GM19239 (cell line): ENCODE data around the gene TMCO2.
"Not testable (repeated sequence)": the region's sequence is repeated elsewhere in the genome, so short reads cannot be mapped to it uniquely, and the experiment has no call there.

Source experiments
- DNase-seq: peaks from one replicate; pipeline ENCODE4 v3.0.0; 2011; ENCODE audit warnings: low spot score; ENCODE audit not compliant: insufficient read length
- FAIRE-seq: peaks from 2 replicates; lab custom pipeline; 2011; peaks lifted over from hg19 to GRCh38; lab: Jason Lieb, UNC

Gene TMCO2

DNA sequence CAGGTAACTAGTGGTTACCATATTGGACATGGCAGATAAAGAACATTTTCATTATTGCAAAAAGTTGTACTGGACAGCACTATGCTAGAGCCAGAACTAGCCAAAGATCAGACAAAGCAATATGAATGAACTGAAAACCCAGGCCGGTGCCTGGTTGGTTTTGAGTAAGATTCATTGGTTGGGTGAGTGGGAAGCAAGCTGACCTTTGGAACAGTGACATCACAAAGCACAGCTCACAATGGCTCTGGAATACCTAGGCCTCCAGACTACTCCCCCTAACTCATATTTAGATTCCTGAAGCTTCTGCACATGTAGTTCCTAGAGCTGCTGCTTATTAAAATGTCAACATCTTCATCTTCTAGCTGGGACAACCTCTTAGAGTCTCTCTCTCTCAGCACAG lies at the start of gene TMCO2:
Gene TMCO2, plus strand, starts transcription at position 283 of the 400 bp plus-strand sequence. Its CDS starts 57 bp downstream, at position 340.
- DNase-seq (no peak), FAIRE-seq (no peak)

DNA sequence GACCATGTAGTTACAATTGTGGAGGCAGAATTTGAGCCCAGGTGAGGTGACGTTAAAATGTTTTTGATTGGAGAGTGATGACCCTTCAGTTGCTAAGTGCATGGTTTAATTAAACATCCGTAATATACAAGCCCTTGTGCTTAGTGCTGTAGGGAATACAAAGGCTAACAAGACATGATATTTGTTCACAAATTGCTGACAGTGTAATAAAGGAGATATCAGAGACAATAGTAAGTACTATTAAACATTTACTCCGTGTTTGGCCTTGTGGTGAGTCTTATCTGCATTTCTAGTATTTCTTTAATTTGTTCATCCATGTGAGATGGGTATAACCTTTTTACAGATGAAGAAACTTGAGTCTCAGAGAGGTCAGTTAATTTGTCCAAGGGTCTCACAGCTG lies 48.6 kb upstream of the TMCO2 start:
- DNase-seq (no peak), FAIRE-seq (no peak)

DNA sequence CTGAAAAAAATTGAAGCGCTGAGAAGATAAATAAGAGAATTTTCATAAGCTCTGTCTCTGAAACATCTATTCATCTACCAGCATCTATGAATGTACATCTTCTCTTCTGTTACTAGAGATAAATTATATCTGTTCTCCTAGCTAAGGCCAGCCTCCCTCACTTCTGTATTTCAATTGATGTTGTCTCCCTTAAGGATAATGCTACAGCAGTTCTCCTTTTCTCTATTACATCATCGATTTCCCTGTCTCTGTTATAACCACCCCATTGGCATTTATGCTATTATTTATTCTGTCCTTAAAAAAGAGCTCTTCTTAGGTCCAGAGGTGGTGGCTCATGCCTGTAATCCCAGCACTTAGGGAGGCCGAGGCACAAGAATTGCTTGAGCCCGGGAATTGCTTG lies 42.9 kb upstream of the TMCO2 start:
- DNase-seq, result no peak
- FAIRE-seq, result no peak

DNA sequence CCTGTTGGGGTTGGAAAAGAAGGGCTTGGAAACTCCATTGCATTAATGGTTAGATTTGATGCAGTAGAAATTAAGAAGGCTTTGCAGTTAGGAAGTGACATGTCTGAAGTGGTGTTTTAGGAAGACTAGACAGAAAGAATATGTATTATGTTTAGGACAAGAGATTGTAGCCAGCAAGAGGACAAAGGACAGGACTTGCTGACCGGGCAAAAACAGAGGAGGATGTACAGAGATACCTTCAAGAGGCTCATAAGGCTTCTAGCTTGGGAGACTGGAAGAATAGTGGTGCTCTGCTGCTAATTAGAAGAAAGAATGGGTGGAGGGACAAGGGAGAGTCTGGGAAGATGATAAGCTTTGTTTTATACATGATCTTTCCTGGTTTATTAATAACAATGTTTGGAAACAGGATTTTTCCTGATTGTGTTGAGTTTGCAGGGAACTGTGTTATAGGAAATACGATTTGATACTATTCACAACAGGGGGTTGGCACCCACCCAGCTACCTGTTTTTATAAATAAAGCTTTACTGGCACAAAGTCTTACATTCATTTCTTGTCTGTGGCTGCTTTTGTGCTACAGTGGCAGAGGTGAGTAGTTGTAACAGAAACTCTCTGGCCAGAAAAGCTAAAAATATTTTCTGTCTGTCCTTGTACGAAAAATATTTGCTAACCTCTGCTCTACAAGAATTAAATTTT lies 37.1 kb upstream of the TMCO2 start:
- DNase-seq, result no peak
- FAIRE-seq, result peak; percentile 8

DNA sequence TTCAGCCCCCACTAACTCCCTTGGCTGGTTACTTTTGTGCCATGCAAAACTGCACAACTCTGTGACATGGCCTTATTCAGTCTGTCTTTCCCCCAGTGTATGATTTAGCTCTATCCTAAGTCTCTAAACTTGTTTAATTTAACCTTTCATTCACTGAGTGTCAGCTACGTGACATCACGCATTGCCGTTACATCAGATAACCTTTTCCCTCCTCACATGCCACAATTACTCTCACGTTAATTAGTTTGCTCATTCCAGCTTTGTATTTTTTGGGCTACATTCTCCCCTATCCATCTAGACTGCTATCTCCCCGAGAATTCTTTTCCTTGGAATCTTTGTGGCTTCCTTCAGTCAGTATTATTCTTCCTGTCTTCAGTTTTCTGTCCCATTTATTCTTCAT lies 29.4 kb upstream of the TMCO2 start:
- DNase-seq (no peak), FAIRE-seq (peak; percentile 55)

DNA sequence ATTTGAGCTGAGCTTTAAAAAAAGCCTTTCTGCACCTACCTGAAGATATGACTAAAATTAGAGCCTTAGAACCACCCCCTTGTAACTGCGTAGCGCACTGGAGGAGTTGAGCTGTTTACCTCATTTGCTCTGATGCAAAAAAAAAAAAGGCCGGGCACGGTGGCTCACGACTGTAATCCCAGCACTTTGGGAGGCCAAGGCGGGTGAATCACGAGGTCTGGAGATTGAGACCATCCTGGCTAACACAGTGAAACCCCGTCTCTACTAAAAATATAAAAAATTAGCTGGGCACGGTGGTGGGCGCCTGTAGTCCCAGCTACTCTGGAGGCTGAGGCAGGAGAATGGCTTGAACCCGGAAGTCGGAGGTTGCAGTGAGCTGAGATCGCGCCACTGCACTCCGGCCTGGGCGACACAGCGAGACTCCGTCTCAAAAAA lies 26.2 kb upstream of the TMCO2 start:
- not testable (repeated sequence) for DNase-seq
- peak; percentile 58 for FAIRE-seq

DNA sequence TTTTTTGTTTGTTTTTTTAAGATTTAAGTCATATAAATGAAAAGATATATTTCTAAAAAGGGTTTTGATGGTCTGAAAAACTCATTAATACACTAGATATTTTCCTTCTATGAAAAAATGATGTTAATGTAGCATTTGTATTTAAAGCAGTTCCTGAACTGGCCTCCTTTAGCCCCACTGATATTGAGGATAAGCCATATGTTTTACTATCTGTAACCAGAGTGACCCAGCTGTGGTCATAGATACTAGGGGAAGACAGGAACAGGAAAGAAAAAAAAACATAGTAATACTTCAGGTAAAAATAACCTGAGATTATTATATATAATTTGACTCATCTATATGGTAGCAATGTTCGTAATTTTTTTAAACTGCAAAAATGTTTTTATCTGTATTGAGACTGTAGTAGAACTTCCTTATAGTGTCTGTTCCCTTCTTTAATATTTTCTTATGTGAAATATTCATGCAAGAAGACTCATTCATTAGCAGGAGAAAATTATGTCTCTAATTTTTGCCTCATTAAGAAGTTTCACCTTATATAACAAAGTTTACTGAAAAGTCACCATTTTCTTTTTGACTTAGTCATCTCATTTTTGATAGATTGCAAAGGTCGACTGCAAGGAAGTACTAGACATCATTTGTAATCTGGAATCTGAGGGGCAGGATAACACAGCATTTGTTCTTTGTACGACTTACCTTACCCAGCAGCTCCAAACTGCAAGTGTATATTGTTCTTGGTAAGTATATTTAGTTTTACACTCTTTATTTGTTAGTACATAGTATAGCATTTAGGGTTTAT lies 25.6 kb upstream of the TMCO2 start:
- FAIRE-seq, result peak; percentile 52

DNA sequence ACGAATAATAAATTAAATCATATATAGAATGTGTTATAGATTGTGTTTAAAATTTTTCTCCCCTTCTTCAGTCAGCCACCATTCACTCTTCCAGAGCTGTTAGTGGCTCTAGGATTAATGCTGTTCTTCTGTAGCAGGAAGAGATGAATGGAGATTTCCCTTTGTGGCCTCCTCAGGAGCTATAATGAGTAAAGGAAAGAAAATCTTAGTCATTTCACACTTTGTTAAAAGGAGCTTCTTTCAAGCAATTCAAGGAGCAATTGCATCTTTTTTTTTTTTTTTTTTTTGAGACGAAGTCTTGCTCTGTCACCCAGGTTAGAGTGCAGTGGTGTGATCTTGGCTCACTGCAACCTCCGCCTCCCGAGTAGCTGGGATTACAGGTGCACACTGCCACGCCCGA lies 23.7 kb upstream of the TMCO2 start:
- DNase-seq (no peak), FAIRE-seq (no peak)

More for the DNA sequence above, 25.6 kb upstream of the TMCO2 start:
- DNase-seq, result no peak

DNA sequence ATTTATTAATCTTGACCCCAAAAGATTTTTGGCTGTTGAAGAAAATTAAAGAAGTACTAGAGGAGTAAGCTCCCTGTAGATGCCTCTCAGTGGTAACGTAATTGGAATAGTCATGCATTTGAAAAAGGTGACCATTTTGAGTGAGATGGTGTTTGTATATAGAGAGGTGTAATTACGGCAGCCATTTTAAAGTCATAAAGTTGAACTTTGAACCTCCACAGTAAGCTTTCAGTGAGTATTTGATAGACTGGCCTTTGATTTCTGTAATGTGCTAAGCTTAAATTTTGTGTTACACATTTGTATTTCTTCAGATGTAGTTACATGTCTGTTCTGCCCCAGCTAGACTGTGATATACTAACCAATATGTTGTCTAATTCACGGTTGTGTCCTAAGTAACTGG lies 21.5 kb upstream of the TMCO2 start:
- DNase-seq (no peak), FAIRE-seq (no peak)

DNA sequence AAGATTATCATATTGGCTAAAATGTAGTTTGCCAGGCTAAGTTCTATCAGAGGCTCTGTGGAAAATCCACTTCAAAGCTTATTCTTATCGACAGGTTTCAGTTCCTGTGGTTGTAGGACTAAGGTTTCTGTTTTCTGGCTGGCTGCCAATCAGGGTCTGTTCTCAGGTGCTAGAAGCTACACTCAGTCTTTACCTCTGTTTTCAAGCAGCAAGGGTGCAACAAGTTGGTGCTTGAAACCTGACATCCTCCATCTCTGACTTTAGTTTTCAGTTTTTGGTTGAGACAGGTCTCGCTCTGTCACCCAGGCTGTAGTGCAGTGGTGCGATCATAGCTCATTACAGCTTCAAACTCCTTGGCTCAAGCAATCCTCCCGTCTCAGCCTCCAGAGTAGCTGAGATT lies 15.3 kb upstream of the TMCO2 start:
- DNase-seq (peak; percentile 29), FAIRE-seq (peak; percentile 100)

DNA sequence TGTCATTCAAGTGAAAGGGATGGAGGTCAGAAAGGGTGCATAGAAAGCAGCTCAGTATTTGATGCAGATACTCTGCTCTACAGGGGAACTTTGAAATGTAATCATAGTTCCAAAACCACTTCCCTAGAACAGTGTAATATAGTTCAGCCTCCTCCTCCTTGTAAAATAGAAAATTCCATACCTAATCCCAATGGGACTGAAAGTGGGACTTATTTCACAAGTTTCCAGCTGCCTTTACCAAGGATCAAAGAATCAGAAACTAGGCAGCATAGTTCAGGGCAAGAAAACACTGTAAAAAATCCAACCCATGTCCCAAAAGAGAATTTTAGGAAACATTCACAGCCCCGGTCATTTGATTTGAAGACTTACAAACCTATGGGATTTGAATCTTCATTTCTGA lies 8.1 kb upstream of the TMCO2 start:
- no peak for FAIRE-seq
- no peak for DNase-seq

DNA sequence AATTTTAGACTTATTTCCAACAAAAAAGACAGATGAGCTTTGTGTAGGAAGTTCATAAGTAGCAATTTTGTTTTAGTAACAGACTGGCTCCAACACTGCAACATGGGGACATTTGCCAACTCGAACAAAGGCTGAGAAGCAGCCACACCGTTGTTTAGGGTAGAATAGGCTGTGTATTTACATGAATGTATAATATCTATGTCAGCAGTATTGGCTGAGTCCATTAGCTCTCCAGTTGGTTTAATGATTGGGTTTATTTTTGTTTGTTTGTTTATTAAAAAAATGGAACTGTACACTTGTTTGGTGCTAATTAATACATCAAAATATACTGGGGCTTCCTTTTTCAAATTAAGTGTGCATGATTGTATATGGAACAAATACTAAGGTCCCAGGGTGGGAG lies 7.3 kb upstream of the TMCO2 start:
- peak; percentile 45 for FAIRE-seq
- DNase-seq, result no peak

DNA sequence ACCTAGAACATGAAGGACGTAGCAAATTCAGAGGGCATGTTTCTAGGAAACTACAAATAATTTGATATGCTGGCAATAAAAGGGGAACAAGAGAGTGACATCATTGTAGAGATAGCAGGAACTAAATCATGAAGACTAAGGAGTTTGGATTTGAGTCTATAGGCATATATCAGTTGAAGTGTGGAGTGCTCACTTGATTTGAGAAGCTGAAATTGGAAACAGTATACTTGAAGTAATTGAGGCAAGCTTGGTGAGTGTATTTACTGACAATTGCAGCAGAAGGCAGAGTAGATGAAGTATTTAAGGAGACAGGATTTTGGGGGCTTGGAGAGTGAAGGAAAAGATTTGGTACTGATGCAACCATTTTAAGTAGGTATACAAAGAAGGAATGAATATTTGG lies 6.4 kb upstream of the TMCO2 start:
- FAIRE-seq, result no peak
- DNase-seq, result no peak

DNA sequence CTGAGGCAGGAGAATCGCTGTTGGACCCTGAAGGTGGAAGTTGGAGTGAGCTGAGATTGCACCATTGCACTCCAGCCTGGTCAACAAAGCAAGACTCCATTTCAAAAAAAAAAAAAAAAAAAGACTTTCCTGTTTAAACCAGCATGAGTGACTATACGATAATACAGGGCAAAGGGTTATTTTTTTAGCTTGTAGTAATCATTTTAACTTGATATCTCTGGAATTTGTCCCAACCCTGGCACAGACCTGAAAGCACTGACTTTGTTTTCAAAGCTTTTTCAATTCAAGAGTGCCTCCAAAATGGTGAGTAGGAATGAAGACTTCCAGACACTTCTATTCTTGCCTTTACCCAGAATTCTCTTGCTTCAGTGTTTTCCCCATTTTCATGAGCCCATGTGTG lies 4.4 kb upstream of the TMCO2 start:
- FAIRE-seq (no peak), DNase-seq (no peak)

DNA sequence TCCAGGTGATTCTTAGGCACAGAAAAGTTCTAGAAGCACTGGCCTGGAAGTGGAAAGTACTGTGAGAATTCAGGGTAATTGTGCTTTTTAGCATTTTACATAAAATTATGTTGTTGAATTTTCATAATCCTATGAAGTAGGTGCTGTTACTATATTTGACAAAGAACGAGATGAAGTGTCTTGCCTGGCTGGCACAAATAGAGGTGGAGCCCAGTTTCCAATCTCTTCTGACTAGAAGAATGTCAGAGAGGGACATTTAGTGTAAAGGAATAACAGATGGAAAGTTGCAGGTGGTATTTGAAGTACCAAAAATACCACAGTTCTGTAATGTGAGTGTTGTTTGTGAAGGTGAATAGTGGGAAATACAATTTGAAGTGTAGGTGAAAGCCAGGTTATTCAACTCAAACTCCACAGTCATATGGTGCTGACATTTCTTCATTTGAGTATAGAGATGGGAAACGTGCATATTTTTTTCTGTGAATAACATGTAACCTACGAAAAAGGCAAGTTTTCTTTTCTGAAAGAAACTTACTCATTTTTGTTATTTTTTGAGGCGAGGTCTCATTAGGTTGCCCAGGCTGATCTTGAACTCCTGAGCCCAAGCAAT lies 3.5 kb upstream of the TMCO2 start:
- no peak for FAIRE-seq
- no peak for DNase-seq

DNA sequence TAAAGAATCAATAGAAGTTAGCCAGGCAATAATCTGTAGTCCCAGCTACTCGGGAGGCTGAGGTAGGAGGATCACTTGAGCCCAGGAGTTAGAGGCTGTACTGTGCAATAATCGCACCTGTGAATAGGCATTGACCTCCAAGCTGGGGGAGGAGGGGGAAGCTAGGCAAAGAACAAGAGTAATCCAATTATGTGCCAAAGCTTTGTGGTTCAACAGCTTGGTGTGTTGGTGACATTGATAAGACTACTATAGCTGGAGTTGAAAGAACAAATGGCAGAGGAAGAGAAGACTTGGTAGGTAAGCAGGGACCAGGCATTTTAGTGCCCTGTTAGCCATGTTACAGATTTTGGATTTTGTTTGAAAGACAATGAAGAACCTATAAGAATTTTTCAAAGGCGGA lies 2.1 kb upstream of the TMCO2 start:
- no peak for FAIRE-seq

DNA sequence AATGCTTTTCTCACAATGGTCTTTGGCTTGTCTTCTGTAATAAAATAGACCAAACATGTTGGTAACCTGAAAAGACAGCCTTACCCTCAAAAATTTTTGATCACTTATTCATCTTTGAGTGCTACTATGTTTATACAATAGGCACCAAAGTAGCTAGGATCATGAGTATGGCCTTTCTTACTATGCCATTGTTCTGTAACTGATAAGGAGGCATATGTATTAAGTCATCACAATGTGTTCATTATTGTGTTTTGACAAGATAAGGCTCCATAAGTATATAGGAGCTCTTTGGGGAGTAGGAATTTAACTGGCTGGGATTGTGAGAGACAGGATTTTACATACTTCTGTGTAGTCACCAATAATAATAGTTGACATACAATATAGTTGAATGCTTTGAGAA lies 675 bp downstream of the TMCO2 start:
- FAIRE-seq, result no peak
- no peak for DNase-seq

More for the DNA sequence above, 2.1 kb upstream of the TMCO2 start:
- no peak for DNase-seq

DNA sequence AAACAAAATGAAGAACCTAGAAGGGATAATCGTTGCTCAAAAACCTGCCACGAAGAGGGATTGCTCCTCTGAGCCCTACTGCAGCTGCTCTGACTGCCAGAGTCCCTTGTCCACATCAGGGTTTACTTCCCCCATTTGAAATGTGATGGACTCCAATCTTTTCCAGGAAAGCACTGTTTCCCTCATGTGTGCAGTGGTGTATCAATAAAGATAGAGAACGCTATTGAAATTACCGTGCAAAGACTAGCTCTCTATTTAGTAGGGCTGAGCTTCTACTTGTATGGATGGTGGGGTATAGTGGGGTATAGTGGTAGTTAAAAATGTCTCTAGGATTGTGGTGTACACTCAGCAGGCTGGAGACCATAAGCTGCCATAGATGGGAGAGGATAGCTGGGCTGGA lies 3.7 kb downstream of the TMCO2 start:
- no peak for FAIRE-seq
- no peak for DNase-seq

DNA sequence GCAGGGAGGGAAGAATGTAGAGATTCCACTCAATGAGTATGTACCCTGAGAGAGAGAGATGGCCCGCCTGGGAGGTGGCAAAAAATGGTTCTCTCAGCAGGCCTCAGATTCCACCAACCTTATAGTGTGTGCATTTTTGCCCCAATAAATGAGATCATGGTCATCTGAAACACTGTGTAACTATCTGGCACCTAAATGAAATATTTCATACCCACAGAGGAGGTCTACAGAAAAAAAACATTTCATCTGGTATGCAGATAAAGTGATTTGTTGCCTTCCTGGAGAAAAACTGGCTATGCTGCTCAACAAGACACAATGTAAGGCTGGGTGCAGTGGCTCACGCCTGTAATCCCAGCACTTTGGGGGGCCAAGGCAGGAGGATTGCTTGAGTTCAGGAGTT lies 4.9 kb downstream of the TMCO2 start:
- DNase-seq (no peak), FAIRE-seq (no peak)

DNA sequence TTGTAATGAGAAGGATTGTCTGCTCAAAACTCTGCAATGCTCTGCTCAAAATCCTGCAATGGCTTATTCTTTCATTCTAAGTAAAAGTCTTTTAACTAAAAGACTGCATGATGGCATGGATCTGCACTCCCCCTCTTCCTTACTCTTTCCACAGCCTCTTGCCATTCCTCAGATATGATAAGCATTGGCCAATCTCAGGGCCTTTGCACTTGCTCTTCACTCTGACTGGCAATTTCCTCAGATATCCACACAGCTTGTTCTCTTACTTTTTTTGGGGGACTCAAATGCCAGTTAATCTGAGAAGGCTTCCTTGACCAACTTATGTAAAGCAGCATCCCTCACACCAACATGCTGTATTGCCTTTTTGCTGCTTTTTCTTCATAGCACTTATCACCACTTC lies 7.5 kb downstream of the TMCO2 start:
- DNase-seq, result no peak
- FAIRE-seq, result no peak

DNA sequence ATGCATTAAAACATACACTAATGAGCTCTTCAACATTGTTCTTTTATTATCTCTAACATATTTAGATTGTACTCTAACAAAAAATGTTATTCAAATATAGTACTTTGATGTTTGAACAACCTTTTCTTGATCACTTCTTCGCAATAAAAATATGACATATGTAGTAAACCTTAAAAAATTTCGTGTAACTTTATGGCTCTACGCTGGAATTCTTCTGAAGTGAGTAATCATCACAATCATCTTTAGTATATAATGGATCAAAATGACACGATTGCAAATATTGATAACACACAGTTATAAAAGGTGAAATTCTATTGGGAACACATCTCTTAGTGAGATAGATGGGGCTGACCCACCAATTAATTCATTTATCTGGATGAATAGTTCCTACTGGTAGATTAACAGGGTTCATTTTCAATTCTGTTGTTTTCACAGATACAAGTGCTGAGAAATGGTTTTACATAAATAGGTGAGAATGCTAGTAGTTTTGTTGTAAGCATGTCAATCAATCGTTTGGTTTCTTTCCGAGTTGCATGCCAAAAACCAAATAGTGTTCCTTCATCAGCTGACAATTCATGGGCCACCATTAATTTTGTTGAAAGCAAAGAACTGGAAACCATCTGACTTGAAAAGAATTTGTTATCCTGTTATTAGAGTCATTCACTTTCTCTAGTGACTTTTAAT lies 8.8 kb downstream of the TMCO2 start:
- no peak for FAIRE-seq
- no peak for DNase-seq
